Endodermal cell (in vitro differentiated cells): ENCODE measurements around the gene PPIL1. TPM values are rescaled to one million over a fixed set of nuclear protein-coding genes. Genes with fewer than 3 reads are reported as not detected.
A peak's percentile ranks its signal among the peaks of the same experiment; 100 is the strongest.
"Not testable (repeated sequence)": the region's sequence is repeated elsewhere in the genome, so short reads cannot be mapped to it uniquely, and the experiment has no call there.

Experiments used
- DNase-seq: peaks from one replicate; pipeline ENCODE4 v3.0.0-alpha.2; 2017
- H3K27ac ChIP-seq: 2 replicates; pipeline ENCODE4 v1.5.1; 2013; ENCODE audit warnings: mild to moderate bottlenecking, low read depth, low read length, moderate library complexity
- H3K27me3 ChIP-seq: 2 replicates; pipeline ENCODE4 v1.6.1; 2013; ENCODE audit warnings: mild to moderate bottlenecking, low read length, moderate library complexity; ENCODE audit not compliant: insufficient read depth, control insufficient read depth, poor library complexity, severe bottlenecking
- H3K36me3 ChIP-seq: 2 replicates; pipeline ENCODE4 v1.7.0; 2013; ENCODE audit warnings: mild to moderate bottlenecking, low read length, moderate library complexity; ENCODE audit not compliant: control insufficient read depth, insufficient read depth
- H3K4me1 ChIP-seq: one replicate; pipeline ENCODE4 v1.7.0; 2013; ENCODE audit warnings: low read length; ENCODE audit not compliant: control insufficient read depth, insufficient read depth
- H3K4me3 ChIP-seq: 2 replicates; pipeline ENCODE4 v1.5.1; 2013; ENCODE audit warnings: mild to moderate bottlenecking, low read length, moderate library complexity
- H3K9ac ChIP-seq: 2 replicates; pipeline ENCODE4 v1.6.1; 2013; ENCODE audit warnings: mild to moderate bottlenecking, low read length, moderate library complexity; ENCODE audit not compliant: poor library complexity, severe bottlenecking; ENCODE audit errors: extremely low read depth
- H3K9me3 ChIP-seq: 2 replicates; pipeline ENCODE4 v1.6.1; 2013; ENCODE audit warnings: mild to moderate bottlenecking, low read length, moderate library complexity; ENCODE audit not compliant: control insufficient read depth
- H3K27ac Mint-ChIP-seq: 2 replicates; pipeline ENCODE4 v1.8.0; 2020; ENCODE audit warnings: mixed read lengths
- H3K27me3 Mint-ChIP-seq: 2 replicates; pipeline ENCODE4 v1.8.0; 2021; ENCODE audit warnings: mild to moderate bottlenecking, mixed read lengths; ENCODE audit not compliant: insufficient read depth
- H3K36me3 Mint-ChIP-seq: 2 replicates; pipeline ENCODE4 v1.8.0; 2020; ENCODE audit warnings: low read depth, mixed read lengths
- H3K4me1 Mint-ChIP-seq: 2 replicates; pipeline ENCODE4 v1.8.0; 2020; ENCODE audit warnings: mixed read lengths
- H3K4me3 Mint-ChIP-seq: 2 replicates; pipeline ENCODE4 v1.8.0; 2020; ENCODE audit warnings: mild to moderate bottlenecking, moderate library complexity, mixed read lengths
- H3K9me3 Mint-ChIP-seq: 2 replicates; pipeline ENCODE4 v1.8.0; 2020; ENCODE audit warnings: mild to moderate bottlenecking, mixed read lengths
- CTCF ChIP-seq: fragments of 200-600 bp; sonication (generic); conservative IDR thresholded peaks from 2 replicates; pipeline ENCODE4 v1.5.0; 2021; ENCODE audit warnings: antibody characterized with exemption, mild to moderate bottlenecking
- WGBS, 2 experiments: methylation state at CpG; one replicate each; pipeline versions ENCODE4 v1.1.5 to v1.1.7; 2013; ENCODE audit warnings: missing lambda C conversion rate in 2 of 2, mixed read lengths in 1 of 2; ENCODE audit not compliant: insufficient coverage in 1 of 2, insufficient read length in 1 of 2; 5-methylcytosine and 5-hydroxymethylcytosine counted together
- total RNA-seq, 2 donors: library from RNA; stranded (reverse); fragmentation: NEBNext Ultra II Directional in 1 of 2; extraction: Animal tissue kit (Norgen Biotek cat#: 25700) in 1 of 2; gene quantifications; 2 replicates in 1 of 2; 3 replicates in 1 of 2; pipeline ENCODE4 v1.2.1, GENCODE V29; 2021

The PPIL1 gene
- total RNA-seq, 2 donors from 2014 or later, result 36.7 to 53.3 TPM

GRCh38 chr6:36813526-36813925, 61.1 kb downstream of the PPIL1 start:
- no peaks in the 10 kb centered on the region for H3K36me3 Mint-ChIP-seq
- 45 to 65% methylated on average over 2 to 3 of the region's 3 CpGs for WGBS, 2 experiments
- H3K36me3 ChIP-seq, result no peaks in the 10 kb centered on the region
- H3K9me3 Mint-ChIP-seq, result no peaks in the 10 kb centered on the region
- no peak overlapping the region for H3K9ac ChIP-seq
- H3K4me3 ChIP-seq, result no peak overlapping the region
- H3K27ac Mint-ChIP-seq, result no peak overlapping the region
- TF ChIP-seq CTCF, result no peak
- H3K4me3 Mint-ChIP-seq, result no peak overlapping the region
- DNase-seq, result no peak
- H3K9me3 ChIP-seq, result no peaks in the 10 kb centered on the region
- no peaks in the 10 kb centered on the region for H3K27me3 Mint-ChIP-seq
- H3K27me3 ChIP-seq, result no peaks in the 10 kb centered on the region
- H3K4me1 Mint-ChIP-seq, result peaks cover 28% of the 10 kb centered on the region
- H3K27ac ChIP-seq, result no peak overlapping the region
- H3K4me1 ChIP-seq, result peaks cover 9% of the 10 kb centered on the region

DNA sequence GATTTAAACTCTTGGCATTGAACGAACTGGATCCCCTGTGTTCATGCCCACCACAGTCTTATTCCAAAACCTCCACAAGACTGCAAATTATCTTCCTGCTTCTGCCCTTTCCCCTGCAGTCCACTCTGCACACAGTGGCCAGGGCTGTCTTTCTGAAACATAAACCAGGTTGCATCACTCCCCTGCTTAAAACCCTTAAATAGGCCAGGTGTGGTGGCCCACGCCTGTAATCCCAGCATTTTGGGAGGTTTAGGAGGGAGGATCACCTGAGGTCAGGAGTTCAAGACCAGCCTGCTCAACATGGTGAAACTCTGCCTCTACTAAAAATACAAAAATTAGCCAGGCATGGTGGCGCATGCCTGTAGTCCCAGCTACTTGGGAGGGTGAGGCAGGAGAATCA, 61.6 kb downstream of the PPIL1 start:
- peaks cover 30% of the 10 kb centered on the region for H3K4me1 Mint-ChIP-seq

GRCh38 chr6:36809941-36810803, 64.4 kb downstream of the PPIL1 start:
- no peak overlapping the region for H3K27ac ChIP-seq
- peak; percentile 81 for DNase-seq
- 73 to 81% methylated on average over 10 to 16 of the region's 16 CpGs for WGBS, 2 experiments
- H3K27me3 ChIP-seq, result no peaks in the 10 kb centered on the region
- Mint-ChIP-seq H3K4me1 (peaks cover 45% of the 10 kb centered on the region), H3K27ac (peak overlapping the region; percentile 92), H3K9me3 (no peaks in the 10 kb centered on the region), H3K27me3 (no peaks in the 10 kb centered on the region), H3K4me3 (peak overlapping the region; percentile 12), H3K36me3 (no peaks in the 10 kb centered on the region)
- peak overlapping the region; percentile 7 for H3K9ac ChIP-seq
- H3K4me1 ChIP-seq, result peaks cover 9% of the 10 kb centered on the region
- H3K36me3 ChIP-seq, result no peaks in the 10 kb centered on the region
- no peak overlapping the region for H3K4me3 ChIP-seq
- H3K9me3 ChIP-seq, result no peaks in the 10 kb centered on the region
- TF ChIP-seq CTCF, result peak; percentile 56

More for the DNA sequence above, 61.6 kb downstream of the PPIL1 start:
- not testable (repeated sequence) for H3K27me3 Mint-ChIP-seq, H3K36me3 ChIP-seq, H3K27ac ChIP-seq, H3K4me3 Mint-ChIP-seq, H3K27me3 ChIP-seq, H3K9me3 ChIP-seq, H3K4me1 ChIP-seq, H3K36me3 Mint-ChIP-seq, H3K4me3 ChIP-seq, H3K27ac Mint-ChIP-seq, H3K9me3 Mint-ChIP-seq, DNase-seq, H3K9ac ChIP-seq
- WGBS, 2 experiments, result 81 to 90% methylated on average over 3 of the region's 3 CpGs
